Neural cell (in vitro differentiated cells): ENCODE results near the gene NEUROD1.

Experiments
- EZH2 ChIP-seq: fragments of 200-600, 300-800 bp; shearing (Covaris generic), sonication (generic); IDR thresholded peaks from 2 replicates; pipeline ENCODE4 v1.6.1; 2014; ENCODE audit warnings: antibody characterized with exemption, low read length, borderline replicate concordance, mild to moderate bottlenecking; ENCODE audit not compliant: insufficient read depth, poor library complexity, severe bottlenecking
- RAD21 ChIP-seq: fragments of 450-650 bp; conservative IDR thresholded peaks from 2 replicates; pipeline ENCODE4 v1.6.1; 2014; ENCODE audit warnings: antibody characterized with exemption, mild to moderate bottlenecking, moderate library complexity
- SMC3 ChIP-seq: fragments of 450-650 bp; conservative IDR thresholded peaks from 2 replicates; pipeline ENCODE4 v1.6.1; 2014; ENCODE audit warnings: antibody characterized with exemption, mild to moderate bottlenecking, moderate library complexity; ENCODE audit not compliant: poor library complexity
- TAF1 ChIP-seq: IDR thresholded peaks from 2 replicates; pipeline ENCODE4 v1.6.1; 2012; ENCODE audit warnings: low read depth
- TF ChIP-seq, protein P1 (sequence below): fragments of 450-650 bp; IDR thresholded peaks from 2 replicates; pipeline ENCODE4 v1.5.1; 2014; ENCODE audit warnings: antibody characterized with exemption, mild to moderate bottlenecking, moderate library complexity; ENCODE audit not compliant: poor library complexity, severe bottlenecking

- TF ChIP-seq EZH2 = no peak
- TF ChIP-seq, protein P1, sequence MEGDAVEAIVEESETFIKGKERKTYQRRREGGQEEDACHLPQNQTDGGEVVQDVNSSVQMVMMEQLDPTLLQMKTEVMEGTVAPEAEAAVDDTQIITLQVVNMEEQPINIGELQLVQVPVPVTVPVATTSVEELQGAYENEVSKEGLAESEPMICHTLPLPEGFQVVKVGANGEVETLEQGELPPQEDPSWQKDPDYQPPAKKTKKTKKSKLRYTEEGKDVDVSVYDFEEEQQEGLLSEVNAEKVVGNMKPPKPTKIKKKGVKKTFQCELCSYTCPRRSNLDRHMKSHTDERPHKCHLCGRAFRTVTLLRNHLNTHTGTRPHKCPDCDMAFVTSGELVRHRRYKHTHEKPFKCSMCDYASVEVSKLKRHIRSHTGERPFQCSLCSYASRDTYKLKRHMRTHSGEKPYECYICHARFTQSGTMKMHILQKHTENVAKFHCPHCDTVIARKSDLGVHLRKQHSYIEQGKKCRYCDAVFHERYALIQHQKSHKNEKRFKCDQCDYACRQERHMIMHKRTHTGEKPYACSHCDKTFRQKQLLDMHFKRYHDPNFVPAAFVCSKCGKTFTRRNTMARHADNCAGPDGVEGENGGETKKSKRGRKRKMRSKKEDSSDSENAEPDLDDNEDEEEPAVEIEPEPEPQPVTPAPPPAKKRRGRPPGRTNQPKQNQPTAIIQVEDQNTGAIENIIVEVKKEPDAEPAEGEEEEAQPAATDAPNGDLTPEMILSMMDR = no peak
- TF ChIP-seq SMC3 = no peak
- TF ChIP-seq TAF1 = no peak
- TF ChIP-seq RAD21 = no peak
Observed at GRCh38 chr2:181670632-181671031, 9.7 kb downstream of the NEUROD1 start.
